Left kidney (tissue), 2 donors: Measurements from ENCODE around the gene TMCC3. TPM values are rescaled to one million over a fixed set of nuclear protein-coding genes. Genes with fewer than 3 reads are reported as not detected.

Experiments used
- DNase-seq: peaks from one replicate; pipeline ENCODE4 v3.0.0-alpha.2; 2013
- polyA plus RNA-seq: library from polyadenylated mRNA; unstranded; fragments of 120-200 nt; gene quantifications from one replicate; pipeline ENCODE4 v1.2.1, GENCODE V29; 2013; ENCODE audit not compliant: insufficient read length

Gene TMCC3
- polyA plus RNA-seq, 1 donor = 42.9 TPM

DNA sequence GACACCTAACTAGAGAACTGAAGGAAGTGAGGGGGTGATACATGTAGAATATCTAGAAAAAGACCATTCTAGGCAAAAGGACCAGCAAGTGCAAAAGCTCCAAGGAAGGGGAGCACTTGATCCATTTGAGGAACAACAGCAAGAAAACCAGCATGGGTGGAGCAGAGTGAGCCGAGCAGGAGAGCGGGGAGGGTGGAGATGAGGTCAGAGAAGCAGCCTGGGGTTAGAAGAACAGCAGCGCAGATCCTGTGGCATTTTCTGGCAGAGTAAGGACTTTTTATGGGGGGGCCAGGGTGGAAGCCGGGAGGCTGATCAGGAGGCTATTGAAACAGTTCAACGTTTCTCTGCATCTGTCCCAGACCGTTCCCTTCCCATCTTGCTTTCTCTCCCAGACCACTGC is 24.5 kb upstream of the TMCC3 start:
- no peak for DNase-seq

DNA sequence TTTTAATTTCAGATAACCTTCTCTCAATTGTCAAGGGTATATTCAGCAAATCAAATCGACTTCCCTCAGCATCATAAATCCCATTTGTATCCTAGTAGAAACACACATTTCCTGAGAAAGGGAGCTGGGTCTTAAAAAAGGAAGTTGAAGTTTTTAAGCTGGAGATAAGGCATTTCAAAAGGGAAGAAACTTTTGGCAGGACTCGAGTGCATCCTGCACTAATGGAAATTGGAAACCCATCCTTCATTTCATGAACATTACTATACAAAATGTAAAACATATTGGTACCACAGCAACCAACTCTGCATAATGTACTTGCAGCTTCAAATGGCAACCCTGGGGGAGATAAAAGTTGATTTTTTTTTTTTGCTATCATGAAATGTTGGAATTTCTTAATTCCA is 23.7 kb upstream of the TMCC3 start:
- no peak for DNase-seq

DNA sequence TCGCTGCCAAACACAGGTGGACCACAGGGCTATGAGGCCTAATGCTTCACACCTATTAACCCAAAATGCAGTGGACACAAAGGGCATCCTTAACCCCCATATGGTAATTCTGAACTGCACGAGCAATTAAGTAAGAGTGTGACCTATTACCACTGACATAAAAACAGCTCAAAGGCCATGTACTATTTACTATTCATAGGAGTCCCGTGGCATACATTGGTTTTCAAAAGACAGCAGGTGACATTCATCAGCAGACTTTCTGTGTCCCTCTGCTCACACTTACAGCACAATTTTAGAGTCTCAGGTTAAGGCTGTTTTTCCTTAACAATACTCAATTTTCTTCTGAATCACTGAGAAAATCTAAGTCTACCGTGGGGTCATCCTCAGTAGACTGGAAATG is 23.1 kb upstream of the TMCC3 start:
- DNase-seq = no peak

DNA sequence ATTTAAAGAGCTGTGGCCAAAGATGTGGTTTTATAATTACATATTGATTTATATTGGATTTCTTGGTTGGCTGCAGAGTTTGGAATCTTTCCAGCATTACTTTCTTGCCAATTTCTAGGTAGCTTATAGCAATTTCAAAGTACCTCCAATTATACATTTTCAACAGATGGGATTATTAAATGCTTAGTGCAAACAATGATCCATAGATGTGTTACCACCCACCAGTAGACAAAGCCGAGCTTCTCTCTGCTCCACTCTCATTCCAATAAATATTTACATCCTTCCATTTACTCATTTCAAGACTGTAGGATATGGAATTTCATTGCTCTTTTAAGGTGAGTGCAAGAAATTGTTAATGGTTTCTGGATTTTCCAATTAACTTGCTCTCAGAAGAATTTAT is 21.6 kb upstream of the TMCC3 start:
- DNase-seq = no peak

DNA sequence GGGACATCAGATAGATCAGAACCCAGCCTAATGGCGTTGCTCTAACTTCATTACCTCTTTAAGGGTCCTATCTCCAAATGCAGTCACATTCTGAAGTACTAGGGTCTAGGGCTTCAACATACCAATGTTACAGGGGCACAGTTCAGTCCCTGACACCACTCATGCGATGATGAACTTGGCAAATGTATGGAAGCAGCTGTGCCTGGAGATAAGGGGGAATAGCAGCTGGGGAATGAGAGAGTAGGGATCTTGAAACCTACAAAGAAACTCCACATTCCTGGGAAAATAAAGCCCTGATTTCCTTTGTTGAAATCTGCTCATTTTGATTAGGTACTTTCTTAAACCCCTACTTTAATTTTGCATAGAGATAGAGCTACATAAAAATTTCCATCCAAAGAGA is 20.5 kb upstream of the TMCC3 start:
- DNase-seq = no peak

DNA sequence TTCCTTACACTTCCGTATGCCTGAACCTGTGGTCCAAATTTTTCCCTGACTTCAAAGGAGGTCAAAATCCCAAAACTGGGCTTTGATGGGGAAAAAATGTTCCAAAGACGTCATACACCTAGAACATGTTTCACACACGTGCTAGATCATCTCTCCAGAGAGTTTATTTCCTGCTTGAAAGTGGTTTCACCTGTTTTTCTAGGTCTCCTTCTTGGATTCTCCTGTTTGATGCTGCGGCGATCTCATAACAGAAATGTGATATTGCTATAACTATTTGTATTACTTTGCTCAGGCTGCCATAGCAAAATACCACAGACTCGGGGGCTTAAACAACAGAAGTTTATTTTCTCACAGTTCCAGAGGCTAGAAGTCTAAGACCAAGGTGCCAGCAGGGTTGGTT is 19.7 kb upstream of the TMCC3 start:
- DNase-seq = no peak

DNA sequence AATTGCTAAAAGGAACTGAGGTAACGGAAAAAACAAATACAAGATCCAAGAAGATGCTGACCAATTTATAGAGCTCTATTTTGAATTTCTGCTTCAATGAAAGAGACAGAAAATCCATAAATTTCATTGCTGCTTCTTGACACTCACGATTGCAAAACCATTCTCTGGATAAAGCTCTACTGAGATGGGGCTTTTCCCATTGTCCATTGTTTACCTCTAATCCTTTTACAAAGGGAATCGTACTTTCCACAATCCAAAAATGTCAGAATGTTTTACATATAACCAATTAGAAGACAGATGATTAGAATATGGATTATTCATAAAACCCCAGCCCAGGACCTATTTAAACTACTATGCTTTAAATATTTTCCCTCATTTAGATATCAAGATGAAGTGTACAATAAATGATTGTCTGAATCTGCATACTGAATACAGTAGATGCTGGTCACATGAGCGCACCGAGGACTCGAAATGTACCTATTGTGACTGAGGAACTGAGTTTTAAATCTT is 16.7 kb upstream of the TMCC3 start:
- no peak for DNase-seq

DNA sequence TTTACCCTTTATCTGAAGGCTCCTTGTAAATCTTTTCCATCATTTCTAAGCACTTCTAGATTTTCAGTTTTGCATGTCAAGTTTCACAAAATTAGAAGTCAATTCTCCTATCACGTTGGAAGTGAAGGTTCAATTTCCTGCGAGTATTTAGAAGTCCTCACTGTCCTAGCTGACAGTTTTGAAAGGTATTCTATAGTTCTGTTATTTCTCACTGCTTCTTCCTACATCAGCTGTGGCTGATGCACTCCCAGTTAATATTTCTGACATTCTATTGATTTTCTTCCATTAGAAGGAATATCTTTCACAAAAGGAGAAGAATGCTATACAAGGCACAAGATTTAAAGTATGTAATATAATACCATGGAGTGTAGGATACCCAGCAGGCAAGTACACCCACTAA is 15.8 kb upstream of the TMCC3 start:
- no peak for DNase-seq

DNA sequence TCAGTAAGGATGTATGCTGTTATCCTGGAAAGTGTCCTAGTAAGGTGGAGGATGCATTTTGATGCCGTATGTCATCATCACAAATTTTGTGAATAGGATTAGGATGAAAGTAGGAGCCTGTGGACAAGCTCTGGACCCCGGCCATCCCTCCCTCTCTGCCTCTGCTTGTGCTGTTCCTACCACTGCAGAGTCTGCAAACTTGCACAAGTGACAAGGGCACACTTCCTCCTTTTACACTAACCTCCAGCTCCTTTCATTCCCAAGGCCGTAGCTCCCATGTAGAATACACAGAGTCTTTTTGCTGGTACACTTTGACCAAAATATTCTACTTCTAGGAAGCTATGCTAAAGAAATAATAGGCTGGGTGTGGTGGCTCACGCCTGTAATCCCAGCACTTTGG is 13.3 kb upstream of the TMCC3 start:
- DNase-seq = no peak

DNA sequence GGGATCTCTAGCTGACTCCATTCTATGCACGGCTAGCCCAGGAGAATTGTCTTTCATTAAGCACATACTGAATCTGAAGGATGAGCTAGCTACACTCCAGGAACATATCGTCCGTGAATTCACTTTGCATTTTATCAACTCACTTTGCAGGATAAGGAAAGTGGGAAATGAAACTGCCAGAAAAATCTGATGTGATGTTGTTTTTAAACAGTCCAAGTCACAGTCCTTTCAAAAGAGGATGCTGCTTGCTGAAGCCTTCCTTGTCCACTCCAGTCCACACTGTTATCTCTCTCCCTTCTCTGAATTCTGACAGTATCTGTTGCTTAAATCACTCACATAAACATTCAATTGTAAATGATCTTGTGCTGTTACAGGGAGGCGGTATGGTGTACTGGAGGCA is 12.7 kb upstream of the TMCC3 start:
- DNase-seq = no peak

DNA sequence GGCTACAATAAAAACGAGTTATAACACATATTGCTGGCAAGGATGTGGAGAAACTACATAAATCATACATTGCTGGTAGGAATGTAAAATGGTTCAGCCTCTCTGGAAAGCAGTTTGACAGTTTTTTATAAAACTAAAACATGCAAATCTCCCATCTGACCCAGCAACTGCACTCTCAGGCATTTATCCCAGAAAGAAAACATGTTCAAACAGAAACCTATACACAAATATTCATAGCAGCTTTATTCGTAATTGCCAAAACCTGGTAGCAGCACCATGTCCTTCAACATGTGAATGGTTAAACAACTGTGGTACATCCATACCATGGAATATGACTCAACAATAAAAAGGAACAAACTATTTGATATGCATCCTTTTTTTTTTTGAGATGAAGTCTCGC is 10.1 kb upstream of the TMCC3 start:
- no peak for DNase-seq

DNA sequence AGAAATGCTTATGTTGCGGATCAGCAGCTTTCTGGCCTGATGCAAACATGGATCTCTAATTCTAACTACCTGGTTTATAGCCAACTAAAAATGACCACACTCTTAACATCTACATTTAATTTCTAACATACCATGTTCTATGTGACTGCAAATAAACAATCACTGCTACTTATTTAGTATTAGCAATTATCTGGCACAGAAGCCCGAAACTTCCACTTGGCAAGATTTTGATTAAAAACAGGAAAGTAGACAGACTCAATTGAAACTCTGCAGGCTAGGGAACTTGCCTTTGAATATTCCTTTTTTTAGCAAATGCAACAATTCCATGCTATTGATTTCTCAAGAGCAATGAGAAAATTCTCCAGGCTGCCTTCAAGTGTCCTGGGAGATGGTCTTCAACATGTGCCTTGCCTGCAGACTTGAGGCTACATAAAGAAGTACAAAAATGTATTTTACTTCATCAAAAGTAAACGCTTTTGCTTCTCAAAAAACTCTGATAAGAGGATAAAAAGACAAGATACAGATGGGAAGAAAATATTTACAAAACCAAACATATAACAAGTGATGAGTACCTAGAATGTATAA is 9.1 kb upstream of the TMCC3 start:
- no peak for DNase-seq

DNA sequence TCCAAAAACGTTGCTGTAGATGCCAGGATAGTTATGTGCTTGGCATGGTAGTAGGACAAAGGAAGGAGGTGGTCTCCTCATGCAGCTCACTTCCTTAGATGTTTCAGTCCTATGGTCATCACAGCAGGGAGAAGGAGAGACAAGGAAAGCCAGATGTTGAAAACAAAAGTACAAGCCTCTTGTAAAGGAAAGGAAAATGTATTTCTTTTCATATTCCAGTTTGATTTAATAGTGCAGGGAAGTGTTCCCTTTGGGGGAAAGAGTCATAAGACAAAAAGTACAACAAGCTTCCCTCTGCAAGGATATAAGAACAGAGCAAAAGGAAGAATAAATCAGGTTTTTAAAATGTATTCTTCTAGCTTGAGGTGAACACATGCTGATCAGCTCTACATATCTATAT is 8.6 kb upstream of the TMCC3 start:
- no peak for DNase-seq

DNA sequence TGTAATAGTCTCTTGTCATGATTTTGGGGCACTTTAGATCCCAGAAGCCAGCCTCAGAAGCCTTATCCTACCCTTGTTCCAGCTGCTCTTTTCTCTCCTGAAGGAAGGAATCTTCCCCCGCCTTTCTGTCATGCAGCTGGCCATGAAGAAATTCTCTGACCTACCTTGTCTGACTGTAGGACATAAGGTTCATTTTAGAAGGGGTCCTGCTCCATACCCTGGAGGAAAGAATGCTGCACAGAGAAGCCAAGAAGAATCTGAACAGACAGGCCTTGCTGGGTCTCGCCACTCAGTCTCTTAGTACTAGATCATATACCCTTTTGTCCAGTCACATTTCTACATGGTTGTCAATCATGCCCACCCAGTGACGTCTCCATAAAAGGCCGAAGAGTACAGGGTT is 6.2 kb upstream of the TMCC3 start:
- DNase-seq = no peak

DNA sequence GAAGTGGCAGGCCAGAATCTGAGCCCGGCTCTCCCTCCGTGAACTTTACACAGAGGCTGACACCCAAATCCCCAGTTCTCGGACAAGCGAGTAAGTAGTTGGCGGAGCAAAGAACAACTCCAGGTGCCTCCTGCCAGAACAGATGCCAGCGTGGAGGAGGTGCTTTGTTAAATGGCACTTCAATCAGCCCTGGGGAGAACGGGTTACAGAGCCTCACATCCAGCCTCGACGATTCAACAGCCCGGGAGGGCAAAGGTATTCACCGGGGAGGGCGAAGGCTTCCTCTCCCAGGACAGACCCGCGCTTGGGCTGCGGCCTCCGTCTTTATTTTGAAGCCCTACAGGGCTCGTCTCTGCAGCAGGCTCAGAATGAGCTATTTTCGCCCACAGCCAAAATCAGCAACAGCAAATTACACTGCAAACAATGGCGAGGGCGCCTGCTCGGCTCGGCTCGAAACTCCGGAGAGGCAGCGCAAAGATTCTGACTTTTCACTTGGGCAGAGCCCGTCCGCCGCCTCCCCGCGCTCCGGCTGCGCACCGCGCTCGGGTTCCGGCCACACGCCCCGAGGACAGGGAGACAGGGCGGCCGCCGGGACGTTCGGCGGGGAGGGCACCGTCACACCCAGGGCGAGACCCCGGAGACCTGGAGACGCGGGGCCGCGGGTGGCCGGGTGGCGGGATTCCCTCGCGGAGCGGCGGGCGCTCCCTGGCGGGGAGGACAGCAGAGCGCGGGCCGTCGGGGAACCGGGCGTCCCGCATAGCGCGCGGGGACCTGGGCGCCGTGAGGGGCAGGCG is 811 bp downstream of the TMCC3 start:
- DNase-seq = no peak

DNA sequence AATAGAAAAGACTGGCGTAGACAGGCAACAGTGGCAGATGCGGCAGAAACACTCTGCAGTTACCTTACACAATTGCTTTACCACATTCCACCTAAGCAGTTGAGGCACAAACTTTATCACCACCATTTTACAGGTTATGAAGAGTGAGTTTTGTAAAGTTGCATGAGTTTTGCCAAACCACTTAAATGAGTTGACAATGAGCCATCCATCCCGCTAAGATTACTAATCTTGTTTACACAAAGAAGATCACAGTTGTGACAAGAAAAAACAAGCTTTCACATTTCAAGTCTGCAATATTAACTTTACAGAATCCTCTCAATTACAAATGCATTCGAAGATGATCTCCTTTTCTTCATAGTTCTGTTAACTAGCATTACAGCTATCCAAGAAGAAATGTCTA is 1.8 kb downstream of the TMCC3 start:
- DNase-seq = no peak

DNA sequence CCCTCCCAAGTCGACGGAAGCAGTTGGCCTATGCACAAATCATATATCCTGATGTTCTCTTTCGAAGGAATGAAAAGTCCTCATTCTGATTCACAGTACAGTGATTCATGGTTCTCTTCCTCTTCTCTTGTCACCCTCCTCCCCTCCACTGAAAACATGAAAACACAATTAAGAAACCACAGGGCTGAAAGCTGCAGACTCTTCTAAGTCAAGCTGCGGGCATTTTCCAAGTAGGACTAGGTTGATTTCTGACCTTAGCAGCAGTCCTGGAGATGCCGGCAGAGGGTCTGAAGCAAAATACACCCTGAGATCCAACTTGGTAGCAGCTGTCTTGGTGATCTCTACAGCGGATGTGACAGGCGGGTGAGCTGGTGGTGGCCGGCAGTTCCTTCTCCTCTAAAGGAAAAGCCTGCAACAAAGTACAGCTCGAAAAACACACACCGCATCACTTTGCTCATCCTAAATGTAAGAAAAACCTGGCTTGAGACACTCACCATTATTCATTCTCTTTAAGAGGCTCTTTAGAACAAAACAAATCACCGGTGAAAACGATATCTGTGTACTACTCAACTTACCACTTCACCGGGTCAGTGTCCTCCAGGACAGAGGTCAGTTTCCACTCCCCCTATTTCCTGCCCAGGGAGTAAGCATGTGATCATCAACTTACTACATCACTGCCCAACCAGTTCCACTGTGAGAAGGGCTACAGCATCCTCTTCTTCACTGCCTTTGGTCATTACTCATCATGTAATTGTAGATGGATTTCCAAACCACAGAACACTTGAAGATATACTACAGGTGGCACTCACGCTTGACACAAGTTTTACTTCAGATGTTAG is 6.0 kb downstream of the TMCC3 start:
- DNase-seq = peak; percentile 83

DNA sequence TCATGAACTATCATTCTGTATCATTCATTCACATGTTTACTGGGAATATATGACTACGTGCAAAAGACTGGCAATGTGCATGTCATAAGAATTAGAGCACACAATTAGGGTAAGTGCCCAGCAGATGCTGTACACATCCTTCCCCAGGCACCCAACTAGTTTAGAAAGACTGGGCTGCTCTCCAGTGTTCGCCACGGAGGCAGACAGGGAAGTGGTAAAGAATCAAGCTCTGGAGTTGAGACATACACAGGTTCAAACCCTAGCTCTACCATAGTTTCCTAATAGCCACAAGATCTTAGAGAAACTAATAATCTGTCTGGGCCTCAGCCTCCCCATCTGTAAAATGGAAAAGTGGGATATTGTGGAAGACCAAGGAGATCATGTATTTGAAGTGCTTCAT is 6.8 kb downstream of the TMCC3 start:
- no peak for DNase-seq

DNA sequence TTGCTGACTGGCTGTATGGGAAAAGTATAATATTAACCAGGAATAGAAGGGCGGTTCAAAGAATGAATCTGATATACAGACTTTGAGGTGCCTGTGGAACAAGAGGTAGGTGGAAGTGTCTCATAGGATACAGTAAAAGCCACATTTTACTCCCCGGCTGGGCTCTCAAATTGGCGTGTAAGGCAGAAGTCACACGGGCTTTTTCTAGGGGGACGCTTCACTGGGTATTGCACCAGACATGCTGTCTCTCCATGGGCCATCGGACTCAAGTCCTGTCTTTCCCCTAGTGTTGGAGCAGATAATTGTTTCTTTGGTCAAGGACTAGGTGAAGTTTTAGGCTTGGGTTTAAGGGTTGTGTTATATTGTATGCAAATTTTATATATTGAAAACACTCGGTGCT is 9.1 kb downstream of the TMCC3 start:
- no peak for DNase-seq

DNA sequence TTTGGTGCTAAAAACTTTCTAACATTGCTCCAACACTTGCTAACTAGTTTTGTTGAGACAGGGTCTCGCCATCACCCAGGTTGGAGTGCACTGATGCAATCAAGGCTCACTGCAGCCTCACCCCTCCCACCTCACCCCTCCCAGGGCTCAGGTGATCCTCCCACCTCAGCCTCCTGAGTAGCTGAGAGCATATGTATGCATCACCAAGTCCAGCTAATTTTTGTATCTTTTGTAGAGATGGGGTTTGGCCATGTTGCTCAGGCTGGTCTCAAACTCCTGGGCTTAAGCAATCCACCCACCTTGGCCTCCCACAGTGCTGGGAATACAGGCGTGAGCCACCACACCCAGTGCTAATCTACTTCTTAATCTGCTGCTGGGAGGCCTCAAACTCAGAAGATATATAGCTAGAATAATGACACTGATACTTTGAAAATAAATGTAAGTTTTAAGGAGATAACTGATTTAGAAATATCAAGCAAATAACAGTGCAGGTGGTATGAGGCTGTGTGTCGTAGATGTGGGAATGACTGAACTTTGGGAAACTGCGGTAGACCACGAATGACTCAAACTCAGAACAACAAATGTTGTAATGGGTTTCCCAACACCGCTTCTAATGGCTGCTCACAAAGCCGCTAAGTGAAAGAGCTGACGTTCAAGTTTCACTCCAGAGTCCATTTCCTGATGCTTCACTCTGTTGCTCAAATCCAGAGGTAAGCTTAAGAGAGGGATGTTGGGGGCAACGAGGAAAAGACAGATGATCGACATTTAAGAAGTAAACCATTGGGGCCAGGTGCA is 10.0 kb downstream of the TMCC3 start:
- DNase-seq = no peak

DNA sequence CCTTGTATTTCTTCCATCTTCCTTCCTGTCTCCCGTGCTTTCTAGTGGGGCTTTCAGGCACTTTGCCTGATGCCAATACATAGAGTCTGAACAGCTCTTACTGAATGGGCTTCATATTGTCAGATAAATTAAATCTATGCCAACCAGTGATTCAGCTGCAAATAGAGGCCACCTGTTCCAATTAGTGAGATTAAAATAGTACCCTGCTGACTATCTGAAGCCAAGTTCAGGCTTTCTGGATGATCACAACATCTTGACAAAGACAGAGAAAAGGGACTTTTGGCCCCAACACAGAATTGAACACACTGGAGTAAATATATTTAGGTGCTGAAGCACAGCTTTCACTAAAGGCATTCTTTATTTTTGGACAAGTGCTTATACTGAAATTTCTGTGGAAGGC is 11.8 kb downstream of the TMCC3 start:
- no peak for DNase-seq

DNA sequence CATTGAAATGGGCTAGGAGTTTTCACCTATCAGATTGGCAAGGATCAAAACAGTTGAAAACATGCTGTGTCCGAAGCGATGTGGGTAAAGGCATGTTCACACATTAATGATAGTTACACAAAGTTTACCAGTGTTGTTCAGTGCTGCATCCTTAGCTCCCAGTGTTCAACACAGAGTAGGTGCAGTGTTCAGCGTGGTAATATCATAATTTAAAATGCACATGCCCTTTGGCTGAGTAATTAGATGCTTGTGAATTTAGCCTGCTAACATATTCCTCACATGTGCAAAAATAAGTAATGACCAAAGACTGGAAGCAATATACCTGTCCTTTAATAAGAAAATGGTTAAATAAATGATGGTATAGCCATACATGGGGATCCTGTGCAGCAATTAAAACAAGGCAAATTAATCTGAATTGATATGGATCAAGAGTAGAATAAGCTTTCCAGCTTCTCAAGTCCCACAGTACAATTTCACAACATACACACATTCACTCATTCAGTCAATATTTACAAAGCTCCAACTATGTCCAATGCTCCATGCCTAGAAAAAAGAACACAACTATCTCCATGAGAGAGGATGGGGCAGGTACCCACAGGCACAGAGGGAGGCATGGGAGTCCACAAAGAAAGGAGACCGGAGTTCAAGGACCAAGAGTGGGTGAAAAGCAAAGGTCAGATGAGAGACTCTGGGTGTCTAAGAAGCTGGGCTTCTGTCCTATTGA is 12.8 kb downstream of the TMCC3 start:
- no peak for DNase-seq
